Fibroblast of skin of back (primary cell): ENCODE results near the gene KCNK7.

Experiments
- DNase-seq: peaks from one replicate; pipeline ENCODE4 v3.0.0-alpha.2; 2013

The KCNK7 gene

GRCh38 chr11:65554842-65555430 lies 40.7 kb downstream of the KCNK7 start:
- DNase-seq, result no peak

GRCh38 chr11:65554057-65554818 lies 41.4 kb downstream of the KCNK7 start:
- no peak for DNase-seq

DNA sequence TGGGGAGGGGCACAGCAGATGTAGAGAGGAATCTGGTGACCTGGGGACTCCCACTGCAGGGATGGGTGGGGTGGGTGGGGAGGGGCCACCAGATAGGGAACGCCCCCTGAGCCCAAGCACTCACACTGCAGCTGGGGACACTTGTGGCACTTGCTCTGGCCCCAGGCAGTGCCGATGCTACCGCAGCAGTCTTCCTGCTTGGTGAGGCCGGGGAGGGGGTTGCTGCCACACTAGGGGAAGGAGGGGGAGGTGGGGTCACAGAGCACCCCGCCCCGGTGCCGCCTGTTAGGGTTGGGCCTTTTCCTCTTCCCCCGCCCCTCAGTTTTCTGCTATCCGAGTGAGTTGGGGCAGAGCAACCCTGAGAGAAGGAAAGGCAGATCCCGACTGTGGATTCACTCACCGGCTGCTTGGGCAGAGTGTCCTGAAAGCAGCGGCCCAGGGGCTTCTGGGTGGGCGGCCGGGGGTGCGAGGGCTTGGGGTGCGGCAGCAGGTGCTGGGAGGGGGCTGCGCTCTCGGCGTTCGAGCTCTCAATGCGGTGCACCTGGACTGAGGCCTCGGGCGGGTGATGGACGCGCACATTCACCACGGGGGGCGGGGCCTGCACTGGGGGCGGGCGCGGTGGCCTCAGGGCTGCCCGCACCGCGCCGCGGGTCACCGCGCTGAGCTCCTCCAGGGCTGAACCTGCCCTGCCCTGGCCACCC lies 42.1 kb downstream of the KCNK7 start:
- no peak for DNase-seq

DNA sequence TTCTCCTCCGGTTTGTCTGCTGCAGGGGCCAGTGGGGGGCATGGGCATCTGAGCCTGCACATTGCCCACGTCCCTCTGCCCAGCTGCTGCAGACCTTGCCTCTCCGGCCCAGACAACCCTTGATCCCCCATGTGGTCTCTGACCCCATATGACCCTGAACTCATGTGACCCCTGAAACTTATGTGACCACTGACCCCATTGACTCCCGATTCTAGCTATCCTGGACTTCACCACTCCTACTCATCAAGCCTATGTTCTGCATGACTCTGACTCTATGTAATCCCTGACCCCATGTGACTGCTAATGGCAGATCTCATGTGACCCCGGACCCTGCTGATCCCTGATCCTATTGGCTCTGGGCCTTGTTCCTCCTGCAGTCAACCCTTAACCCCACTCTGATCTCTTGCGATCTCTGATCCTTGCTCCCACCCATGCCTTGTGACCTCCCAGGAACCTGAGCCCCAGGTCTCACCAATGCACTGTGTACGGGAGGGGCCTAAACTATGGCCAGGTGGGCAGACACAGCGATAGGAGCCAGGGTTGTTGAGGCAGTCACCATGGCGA lies 43.1 kb downstream of the KCNK7 start:
- DNase-seq, result no peak

- DNase-seq, result no peak
Observed at GRCh38 chr11:65551572-65552387, 43.8 kb downstream of the KCNK7 start.

GRCh38 chr11:65549096-65549495 lies 46.5 kb downstream of the KCNK7 start:
- no peak for DNase-seq

- no peak for DNase-seq
Observed at GRCh38 chr11:65548395-65548794, 47.2 kb downstream of the KCNK7 start.

DNA sequence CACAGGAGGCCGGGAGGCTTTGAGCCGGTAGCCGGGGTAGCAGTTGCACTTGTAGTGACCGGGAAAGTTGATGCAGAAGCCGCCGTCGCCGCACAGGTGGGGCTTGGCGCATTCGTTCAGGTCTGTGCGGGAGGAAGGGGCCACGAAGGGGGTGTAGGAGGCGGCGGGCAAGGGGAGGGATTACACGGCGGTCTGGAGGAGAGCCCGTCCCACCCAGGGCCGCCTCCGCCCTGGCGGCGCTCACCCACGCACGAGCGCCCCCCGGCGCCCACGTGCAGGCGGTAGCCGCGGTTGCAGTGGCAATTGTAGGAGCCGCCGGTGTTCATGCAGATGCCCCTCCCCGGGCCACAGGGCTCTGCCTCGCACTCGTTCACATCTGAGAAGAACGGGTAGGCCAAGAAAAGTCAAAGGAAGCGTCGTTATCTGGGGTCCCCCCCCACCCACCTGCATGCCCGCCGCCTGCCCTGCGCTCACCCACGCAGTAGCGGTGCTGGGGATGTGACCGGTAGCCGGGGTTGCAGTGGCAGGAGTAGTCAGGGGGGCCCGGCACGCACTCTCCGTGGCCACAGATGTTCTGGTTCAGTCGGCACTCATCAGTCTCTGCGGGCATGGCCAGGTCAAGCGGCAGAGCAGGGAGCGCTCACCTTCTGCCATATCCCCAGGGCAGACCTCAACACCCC lies 48.0 kb downstream of the KCNK7 start:
- no peak for DNase-seq

GRCh38 chr11:65546217-65546958 lies 49.2 kb downstream of the KCNK7 start:
- peak; percentile 21 for DNase-seq

DNA sequence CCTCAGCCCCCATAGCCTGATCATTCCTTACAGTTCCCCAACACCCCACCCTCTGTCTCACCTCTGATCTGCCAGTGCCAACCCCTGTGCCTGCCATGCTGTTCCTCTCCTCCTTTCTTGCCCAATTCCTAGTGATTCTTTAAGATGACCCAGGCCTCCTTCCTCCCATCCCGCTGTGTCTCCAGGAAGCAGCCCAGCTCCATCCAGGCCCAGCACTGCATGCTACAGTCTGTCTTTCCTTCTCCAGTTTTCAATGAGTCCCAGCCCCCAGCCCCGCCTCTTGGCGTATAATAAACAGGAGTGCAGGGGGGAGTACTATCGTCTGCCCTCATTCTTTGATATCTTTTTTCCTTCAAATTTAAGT lies 49.8 kb downstream of the KCNK7 start:
- no peak for DNase-seq
